Retinal pigment epithelial cell (primary cell): ENCODE data around the gene ADCK2.
A peak's percentile ranks its signal among the peaks of the same experiment; 100 is the strongest.
"Not testable (repeated sequence)": the region's sequence is repeated elsewhere in the genome, so short reads cannot be mapped to it uniquely, and the experiment has no call there.

Experiments
- DNase-seq: peaks from one replicate; pipeline ENCODE4 v3.0.0-alpha.2; 2010; ENCODE audit warnings: low read depth
- H3K4me3 ChIP-seq: 2 replicates; pipeline ENCODE4 v1.5.1; 2011; ENCODE audit warnings: mild to moderate bottlenecking, low read length, control low read depth, moderate library complexity
- CTCF ChIP-seq: conservative IDR thresholded peaks from 2 replicates; pipeline ENCODE4 v1.5.1; 2011; ENCODE audit warnings: low read depth, low read length, control low read depth, inconsistent platforms

Gene ADCK2

GRCh38 chr7:140669352-140669751 is 3.4 kb upstream of the ADCK2 start:
- no peak overlapping the region for H3K4me3 ChIP-seq
- TF ChIP-seq CTCF = no peak
- no peak for DNase-seq

- not testable (repeated sequence) for DNase-seq, H3K4me3 ChIP-seq
Observed at GRCh38 chr7:140669862-140670261, 2.9 kb upstream of the ADCK2 start.

GRCh38 chr7:140670343-140670935 is 2.3 kb upstream of the ADCK2 start:
- no peak for DNase-seq
- no peak for TF ChIP-seq CTCF
- H3K4me3 ChIP-seq = no peak overlapping the region

GRCh38 chr7:140671966-140672365 is 779 bp upstream of the ADCK2 start:
- no peak overlapping the region for H3K4me3 ChIP-seq
- DNase-seq = no peak
- TF ChIP-seq CTCF = no peak

DNA sequence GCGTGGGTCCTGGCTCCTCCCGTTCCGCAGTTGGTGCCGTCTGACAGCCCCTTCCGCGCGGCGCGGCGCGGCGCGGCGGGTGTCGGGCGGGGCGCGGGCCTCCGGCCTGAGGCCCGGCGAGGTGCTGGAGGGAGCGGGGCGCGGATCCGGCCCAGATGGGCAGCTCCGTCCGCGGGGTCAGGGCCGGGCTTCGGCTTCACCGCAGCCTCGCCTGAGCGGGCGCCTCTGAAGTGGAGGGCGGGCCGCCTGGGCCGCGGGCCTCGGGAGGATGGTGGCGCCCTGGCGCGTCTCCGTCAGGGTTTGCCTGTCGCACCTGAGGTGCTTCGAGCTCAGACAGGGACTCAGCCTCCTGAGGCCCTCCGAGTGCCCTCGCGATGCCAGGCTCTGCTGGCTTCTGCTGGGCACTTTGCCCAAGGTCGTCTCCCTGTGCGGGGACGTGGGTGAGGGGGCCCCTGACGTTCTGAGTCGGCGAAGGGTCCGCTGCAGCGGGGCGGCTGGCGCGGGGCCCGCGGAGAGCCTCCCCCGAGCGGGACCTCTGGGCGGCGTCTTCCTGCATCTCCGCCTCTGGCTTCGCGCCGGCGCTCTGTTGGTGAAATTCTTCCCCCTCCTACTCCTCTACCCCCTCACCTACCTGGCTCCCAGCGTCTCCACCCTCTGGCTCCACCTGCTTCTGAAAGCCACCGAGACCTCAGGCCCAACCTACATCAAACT is 473 bp downstream of the ADCK2 start:
- DNase-seq = no peak
- no peak for TF ChIP-seq CTCF
- peak overlapping the region; percentile 55 for H3K4me3 ChIP-seq

DNA sequence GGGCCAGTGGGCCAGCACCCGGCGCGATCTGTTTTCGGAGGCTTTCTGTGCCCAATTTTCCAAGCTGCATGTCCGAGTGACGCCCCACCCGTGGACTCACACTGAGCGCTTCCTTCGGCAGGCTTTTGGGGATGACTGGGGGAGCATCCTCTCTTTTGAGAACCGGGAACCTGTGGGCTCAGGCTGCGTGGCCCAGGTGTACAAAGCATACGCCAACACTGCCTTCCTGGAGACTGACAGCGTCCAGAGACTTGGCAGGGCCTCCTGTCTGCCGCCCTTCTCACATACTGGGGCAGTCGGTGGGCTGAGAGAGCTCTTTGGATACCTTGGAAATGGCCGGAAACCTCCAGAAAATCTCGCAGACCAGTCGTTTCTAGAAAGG is 1.0 kb downstream of the ADCK2 start:
- TF ChIP-seq CTCF = no peak
- peak overlapping the region; percentile 55 for H3K4me3 ChIP-seq
- DNase-seq = no peak

DNA sequence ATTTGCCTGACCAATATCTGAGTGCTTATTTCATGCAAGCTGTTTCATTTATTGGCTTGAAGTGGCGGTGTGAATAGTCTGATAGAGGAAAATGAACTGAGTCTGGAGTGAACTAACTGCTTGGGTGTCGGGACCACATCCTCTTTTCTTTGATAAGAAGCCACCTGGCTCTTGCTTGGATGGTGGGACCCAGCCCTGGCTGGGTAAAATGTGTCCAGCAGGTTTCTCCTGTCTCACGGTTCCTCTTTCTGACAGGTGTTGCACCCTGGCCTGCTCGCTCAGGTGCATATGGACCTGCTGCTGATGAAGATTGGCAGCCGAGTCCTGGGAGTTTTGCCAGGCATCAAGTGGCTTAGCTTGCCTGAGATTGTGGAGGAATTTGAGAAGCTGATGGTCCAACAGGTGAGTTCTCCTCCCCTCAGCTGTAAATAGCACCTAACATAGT is 1.6 kb downstream of the ADCK2 start:
- no peak overlapping the region for H3K4me3 ChIP-seq
- TF ChIP-seq CTCF = no peak
- no peak for DNase-seq
